ENCODE data around the gene CDHR5.

GRCh38 chr11:579830-580601, 44.7 kb downstream of the CDHR5 start:
- no peak for TF ChIP-seq POLR2A (IDR thresholded peaks at IDR 0.05)
- TF ChIP-seq, protein P1, sequence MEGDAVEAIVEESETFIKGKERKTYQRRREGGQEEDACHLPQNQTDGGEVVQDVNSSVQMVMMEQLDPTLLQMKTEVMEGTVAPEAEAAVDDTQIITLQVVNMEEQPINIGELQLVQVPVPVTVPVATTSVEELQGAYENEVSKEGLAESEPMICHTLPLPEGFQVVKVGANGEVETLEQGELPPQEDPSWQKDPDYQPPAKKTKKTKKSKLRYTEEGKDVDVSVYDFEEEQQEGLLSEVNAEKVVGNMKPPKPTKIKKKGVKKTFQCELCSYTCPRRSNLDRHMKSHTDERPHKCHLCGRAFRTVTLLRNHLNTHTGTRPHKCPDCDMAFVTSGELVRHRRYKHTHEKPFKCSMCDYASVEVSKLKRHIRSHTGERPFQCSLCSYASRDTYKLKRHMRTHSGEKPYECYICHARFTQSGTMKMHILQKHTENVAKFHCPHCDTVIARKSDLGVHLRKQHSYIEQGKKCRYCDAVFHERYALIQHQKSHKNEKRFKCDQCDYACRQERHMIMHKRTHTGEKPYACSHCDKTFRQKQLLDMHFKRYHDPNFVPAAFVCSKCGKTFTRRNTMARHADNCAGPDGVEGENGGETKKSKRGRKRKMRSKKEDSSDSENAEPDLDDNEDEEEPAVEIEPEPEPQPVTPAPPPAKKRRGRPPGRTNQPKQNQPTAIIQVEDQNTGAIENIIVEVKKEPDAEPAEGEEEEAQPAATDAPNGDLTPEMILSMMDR (IDR thresholded peaks at IDR 0.05), result no peak

Measured in ovary (tissue), 3 donors.